NCI-H446 treated with DMSO at 0.1 percent for 48 hours (cell line): ENCODE data around the gene PTPRK.

Experiments used
- DNase-seq: peaks from one replicate; lab custom pipeline; 2025; lab: John Stamatoyannopoulos, UW

The PTPRK gene

DNA sequence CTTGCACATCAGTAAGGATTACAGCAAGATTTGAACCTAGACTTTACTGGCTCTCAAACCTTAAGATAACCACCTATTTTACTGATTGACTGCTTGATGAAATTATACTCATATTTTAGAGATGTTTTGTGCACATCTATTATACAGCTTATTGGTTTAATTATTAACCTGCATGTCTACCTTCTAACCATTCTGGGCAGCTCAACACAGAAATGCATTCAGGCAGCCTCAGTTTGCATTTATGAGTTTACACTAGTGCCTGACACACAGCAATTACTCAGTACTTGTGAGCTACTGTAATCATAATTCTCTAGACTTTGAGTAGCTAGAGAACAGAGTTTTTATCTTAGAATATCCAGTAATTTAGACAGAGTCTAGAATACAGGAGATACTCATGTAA, 345.7 kb downstream of the PTPRK start:
- DNase-seq = no peak

DNA sequence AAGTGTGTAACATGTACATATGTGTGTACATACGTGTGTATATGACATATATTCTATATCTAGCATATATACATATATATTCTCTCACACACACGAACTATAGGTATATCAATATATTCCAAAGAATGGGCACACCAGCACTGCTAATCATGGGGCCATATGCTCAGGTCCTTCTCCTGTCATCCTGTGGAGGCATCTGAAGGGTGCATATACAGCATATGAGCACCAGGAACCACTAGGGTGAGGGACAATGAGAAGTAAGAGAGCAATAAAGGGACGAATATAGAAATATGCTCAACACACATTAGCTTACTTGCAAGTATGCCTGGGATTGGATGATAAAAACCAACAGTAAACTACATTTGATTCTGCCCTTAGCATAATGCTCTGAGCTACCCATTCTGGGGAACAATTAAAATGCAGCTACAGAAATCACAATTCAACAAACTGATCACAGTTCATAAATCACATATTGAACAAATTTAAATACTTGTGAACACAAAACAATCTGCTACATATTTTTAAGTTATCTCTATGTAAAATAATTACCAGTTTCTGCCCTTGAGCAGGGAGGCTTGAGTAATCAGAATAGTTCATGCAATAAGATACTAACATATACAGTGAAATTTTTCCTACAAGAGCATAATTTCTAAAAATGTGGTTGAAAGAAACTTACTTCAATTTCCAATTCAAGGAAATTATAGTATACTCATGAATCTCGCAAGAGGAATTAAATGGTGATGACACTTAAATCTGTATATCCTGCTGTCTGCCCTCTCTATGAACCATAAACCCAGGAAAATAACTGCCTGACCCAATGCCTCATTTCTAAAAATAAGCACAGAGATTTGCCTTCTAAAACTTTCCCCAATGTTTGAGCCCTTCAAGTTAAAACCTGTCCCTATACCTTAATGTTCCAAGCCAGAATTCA, 347.4 kb downstream of the PTPRK start:
- DNase-seq = no peak

DNA sequence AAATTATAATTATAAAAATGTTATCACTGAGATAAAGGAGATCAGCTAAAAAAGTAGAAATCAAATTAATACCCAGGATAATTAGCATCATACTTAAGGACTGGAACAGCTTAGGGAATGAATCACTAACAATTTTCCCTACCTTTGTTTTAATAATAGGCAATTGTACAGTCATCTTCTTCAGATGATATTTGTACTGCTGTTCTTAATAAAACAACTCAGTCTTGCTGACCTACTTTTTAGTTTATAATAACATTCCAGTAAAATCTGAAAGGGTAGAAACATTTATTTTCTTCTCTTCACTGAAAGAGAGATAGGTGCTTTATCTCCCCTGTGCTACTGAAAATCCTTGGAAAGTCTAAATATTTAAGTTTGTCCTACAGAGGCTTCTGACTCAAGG, 348.3 kb downstream of the PTPRK start:
- DNase-seq = no peak

DNA sequence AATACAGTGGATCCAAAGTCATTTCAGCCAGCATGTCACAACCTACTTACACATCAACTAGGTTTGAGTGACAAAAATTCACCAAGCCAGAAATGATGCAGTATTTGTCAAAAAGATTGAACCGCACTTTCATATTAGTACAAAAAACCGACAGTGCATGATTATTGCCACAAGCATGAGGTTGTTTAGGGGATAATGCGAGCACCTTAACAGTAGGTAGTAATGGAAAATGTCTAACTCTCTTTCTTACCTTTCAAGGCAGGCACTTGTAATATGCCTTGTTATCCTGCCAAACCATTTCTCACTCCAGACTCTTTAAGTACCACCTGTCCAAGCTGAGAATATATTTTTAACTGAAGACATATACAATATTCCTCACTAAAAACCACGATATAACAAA, 349.2 kb downstream of the PTPRK start:
- no peak for DNase-seq

DNA sequence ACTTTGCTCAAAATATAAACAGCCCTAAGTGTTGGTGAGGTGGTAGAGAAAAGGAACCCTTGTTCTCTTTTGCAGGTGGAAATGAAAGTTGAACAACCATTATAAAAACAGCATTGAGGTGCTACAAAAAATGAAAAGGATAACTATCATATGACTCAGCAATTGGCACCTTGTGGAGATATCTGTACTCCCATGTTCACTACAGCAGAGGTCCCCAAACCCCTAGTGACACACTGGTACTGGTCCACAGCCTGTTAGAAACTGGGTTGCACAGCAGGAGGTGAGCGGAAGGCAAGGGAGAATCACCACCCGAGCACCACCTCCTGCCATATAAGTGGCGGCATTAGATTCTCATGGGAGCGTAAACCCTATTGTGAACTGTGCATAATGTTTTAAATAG, 352.2 kb downstream of the PTPRK start:
- no peak for DNase-seq

DNA sequence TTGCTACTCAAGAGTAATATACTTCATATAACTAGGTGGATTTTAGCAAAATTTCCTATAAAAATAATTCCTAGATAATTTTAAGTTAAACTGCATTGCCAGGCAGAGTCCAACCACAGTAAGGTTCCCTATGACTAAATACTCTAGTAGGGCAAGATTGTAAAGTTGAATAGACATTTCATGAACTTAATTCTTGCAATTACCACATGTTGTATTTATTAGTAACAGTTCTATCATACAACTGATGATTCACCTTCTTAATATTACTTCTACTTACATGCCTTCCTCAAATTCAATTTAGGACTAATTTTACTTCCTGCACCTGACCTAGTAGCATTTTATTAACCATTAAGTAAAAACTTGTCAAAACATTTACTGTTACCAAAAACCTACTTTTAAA, 352.8 kb downstream of the PTPRK start:
- DNase-seq = no peak

DNA sequence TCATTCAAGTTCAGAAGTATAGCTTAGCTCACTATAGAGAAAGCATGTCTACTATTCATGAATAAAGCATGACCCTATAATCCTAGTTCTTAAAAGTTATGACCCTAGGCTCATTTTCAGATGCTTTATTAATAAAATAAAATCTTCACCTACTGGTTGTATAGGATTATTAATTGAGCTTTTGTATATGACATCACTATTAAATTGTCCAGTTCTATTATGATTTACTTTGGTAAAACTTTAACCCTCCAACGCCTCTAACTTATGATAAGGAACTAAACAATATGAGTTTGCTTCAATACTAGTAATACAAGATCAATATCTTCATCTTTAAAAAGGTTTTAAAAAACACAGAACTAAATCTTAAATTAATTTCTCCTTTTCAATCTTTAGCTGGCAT, 356.1 kb downstream of the PTPRK start:
- no peak for DNase-seq

DNA sequence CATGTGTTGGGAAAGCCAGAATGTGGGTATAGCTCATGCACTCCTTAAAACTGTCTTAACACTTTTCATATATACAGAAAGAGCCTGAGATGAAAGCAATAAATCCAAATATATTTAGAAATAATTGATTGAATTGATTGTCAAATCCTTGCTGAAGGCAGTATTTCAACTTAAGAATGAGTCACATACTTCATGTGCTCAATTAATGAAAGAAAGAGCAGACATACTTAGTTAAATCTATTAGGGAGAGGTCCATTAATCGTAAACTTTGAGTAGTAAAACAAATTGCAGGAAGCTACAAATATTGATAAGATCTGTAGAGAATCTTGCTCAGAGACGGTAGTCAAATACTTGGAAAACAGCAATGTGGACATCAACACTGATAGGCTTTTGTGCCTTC, 358.0 kb downstream of the PTPRK start:
- no peak for DNase-seq

DNA sequence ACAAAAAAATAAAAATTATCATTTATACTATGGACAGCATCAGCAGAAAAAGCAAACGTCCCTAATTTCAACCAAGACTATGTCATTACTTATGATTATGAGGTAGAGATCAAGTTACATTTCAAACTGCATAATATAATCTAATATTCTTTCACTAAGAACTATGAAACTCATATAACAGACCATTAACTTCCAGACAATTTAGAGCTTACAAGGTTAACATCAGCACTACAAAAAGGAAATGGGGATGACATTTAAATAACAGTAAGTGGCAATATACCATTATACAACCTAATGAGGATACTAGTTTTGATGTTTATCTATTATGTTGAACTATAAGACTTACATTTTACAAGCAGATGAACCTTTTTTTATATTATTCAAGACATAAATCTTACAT, 358.6 kb downstream of the PTPRK start:
- DNase-seq = no peak

DNA sequence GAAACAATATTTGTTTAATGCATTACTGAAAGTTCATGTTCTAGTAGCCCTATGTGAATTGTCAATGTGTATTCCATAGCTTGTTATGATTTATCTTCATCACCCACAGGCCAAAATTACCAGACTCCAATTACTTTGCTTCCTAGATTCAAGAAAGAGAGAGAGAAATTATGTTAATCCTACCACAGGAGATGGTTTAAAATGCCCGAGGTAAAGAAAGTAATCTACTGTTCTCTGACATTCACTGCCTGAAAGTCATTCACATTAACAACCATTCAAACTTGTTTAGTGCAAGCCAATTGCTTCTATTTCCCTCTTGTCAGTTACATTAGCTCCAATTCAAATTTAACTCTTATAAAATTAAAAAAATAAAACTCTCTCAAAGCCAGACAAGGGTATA, 359.1 kb downstream of the PTPRK start:
- DNase-seq = no peak

DNA sequence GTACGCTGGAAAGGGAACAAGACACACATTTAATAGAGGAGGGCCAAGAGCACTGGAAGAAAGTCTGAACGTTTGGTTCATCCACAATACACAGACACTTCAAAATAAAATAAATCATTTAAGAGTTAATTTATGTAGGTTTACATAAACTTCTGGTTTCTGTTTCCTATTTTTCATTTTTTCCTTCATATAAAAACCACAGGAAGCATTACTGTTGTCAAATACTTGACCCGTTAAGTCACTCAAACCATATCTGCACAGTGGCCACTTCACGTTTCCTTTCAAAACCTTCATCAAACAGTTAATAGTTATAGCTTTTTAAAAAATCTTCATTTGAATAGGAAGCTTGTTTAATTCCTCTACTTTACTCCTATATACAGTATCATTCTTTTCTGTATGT, 361.9 kb downstream of the PTPRK start:
- DNase-seq = no peak

DNA sequence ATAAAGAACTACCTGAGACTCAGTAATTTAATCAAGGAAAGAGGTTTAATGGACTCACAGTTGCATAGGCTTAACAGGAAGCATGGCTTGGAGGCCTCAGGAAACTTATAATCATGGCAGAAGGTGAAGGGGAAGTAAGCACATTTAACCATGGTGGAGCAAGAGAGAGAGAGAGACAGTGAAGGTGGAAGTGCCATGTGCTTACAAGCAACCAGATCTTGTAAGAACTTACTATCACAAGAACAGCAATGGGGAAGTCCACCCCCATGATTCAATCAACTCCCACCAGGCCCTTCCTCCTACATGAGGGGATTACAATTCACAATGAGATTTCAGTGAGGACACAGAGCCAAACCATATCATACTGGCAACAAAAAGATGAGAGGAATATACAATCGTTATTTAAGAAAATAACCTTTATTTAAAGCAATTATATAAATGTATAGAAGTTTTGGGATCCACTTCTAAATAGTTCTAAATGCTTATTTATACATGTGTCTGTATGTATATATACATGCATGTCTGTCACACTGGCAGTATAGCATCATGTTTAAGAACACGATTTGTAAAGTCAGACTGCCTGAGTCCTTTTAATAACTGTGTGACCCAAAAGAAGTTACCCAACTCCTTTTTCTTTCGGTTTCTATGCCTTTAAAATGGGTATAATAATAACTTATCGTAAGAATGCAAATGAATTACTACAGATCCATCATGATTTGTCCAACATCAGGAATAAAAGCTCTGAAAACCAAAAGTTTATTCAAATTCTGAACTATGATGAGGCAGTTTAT, 363.9 kb downstream of the PTPRK start:
- DNase-seq = no peak

DNA sequence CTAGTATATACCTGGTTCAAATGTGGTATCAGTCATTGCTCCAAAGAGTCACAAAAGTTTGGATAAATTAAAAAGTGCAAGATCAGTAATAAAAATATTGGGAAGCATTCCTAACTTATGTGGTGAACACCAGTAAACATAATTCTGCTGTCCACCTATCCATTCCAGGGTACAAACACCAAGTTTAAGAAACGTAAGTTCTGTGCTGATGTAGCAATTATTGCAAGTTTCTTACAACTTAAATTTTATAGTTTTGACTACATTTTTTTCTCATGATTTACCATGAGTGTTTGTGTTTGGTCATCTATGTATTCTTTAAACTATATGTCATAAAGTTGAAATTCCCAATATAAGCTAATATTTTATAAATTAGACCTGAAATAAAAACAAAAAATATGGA, 364.6 kb downstream of the PTPRK start:
- DNase-seq = no peak

DNA sequence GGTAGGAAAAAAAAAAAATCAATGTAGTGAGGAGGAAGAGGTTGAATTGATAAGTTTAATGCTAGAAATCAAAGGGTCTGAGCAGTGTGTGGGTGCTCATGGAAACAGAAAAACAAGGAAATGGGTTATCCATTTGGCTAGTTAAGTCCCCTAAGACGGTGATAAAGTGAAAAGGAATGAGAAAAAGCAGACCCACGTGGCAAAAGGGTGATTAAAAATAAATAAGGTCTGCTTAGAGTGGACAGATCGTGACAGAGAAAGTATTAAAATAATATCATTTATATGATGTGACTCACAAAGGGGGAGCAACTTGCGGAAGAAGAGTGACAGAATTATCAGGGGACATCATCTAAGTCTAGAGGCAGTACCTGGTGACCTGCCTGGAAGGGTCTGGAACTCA, 367.8 kb downstream of the PTPRK start:
- no peak for DNase-seq

DNA sequence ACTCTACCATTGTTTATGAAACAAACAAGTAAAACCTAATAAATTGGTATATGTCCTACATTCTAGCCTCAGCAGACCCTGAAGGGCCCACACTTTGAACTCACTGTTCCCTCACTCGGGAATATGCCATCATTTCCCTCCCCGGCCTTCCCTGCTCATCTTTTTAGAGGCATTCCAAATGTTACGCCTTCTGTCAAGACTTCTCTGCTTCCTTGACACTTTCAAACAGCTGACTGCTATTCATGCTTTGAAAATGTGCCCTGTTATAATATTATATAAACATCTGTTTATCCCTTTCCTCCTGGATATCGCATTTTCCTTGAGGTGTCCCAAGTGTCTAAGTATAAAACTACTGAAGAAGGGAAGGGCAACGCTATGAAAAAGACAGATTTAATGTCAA, 370.0 kb downstream of the PTPRK start:
- no peak for DNase-seq

DNA sequence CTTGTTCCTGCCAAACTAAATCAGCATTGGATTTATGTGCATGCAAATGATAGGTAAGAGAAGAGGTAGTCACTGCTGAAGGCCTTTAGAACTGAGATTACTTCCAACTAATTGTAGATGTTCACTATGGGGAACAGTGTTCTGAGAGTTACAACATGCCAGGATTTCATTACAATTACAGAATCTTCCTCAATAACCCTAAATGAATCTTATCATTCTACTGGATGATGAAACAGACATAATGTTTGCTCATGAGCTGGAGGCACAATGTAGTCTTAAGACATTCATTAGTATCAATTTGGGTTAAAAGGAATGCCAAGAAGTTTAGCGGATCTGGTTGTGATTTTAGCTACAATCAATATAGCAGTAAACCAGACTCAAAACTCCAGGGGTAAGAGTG, 370.6 kb downstream of the PTPRK start:
- DNase-seq = no peak

DNA sequence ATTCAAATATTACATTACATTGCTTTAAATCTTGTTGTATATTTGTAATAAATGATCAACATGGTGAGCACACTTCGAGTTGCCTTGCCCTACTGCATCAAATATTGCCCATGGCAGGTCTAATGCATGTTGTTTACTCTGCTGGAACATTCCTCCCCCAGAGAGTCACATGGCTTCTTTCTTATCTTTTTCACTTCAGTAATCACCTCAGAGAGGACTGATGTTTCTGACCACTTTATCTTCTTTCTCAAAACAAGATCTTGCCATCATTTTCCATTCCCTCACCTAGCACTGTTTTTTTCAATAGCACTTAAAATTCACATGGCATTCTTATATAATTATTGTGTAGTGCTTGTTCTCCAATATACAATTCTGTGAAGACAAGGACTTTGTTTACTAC, 376.1 kb downstream of the PTPRK start:
- no peak for DNase-seq

DNA sequence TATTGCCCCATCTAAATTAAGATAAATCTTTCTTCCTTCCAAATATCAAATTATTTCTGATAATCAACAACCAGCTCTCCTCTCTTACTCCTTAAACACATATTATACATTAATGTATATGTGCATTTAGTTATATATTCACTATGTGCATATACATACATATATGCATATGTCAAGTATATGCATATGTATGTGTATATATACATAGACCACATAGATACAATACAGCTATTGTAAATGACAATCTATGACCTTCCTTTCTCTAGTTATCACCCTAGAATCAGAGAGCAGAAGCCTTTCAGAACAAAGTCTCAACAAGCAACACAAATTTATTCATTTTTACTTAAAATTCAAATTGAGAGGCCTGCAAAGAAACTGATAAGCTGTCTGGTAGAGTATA, 378.5 kb downstream of the PTPRK start:
- DNase-seq = no peak

DNA sequence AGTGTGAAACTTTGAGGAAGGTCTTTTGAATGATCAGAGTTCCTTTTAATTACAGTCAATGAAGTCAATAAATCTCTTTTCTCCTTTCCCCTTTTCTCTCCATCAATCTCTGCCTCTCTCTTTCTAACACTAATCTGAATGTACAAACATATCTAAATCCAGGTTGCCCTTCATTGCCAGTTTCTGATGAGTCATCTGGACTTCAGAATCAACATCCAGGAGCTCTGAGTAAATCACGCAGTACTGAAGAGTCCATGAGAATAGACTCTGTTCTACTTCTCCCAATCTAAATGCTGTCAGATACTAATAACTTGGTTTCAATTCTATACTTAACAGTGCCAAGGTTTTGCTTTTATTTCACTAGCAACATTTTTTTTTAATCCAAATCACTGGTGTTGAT, 380.9 kb downstream of the PTPRK start:
- DNase-seq = peak; percentile 16

DNA sequence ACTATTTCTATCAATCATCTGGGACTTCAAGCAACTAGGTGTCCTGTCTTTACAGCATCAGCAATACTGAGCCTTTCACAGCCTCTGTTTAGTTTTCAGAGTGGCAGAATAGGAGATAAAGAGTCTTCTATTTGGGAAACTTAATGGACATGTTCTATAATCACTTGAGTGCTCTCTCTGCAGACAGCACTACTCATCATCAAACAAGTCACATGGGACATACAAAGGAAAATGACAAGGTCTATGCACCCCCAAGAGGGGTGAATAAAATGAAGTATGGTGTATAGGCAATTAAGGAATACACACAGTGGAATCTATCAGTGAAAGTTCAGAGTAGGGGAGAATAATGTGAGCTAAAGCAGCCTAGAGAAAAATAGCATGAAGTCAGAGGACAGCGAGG, 381.7 kb downstream of the PTPRK start:
- DNase-seq = no peak

DNA sequence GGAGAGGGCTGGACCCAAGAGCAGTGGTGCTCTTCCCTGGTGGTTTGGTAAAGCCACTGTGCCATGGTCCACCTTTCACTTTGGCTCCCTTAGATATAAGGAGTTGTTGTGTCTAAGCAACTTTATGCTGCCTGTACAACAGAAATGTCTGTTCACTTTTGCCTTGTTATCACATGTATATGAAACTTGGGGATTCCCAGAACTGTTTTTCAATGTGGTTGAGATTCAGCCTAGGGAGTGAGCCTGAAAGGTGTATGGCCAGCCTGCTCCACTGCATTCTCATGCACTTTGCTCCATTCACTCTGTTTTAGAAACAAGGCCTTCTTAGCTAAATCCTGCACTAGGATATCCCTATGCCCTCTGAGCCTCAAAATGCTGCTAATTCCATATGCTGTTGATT, 385.1 kb downstream of the PTPRK start:
- no peak for DNase-seq

DNA sequence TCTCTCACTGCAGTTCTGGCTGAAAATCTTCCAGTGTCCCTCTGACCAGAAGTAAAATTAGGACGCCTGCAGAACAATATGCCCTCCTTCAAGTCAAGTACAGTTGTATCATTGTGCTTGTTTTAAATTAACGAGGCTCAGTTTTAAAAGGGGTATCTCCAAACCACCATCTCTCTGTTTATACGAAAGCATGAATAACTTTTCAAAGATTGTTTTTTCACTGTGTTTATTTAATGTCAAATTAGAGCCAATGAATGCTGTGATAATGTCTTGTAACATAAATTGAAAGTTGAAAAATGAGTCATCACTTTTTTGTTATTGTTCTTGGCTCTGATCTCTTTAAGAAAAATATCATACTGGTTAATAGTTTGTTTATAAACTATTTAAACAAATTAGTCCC, 388.8 kb downstream of the PTPRK start:
- DNase-seq = peak; percentile 18

DNA sequence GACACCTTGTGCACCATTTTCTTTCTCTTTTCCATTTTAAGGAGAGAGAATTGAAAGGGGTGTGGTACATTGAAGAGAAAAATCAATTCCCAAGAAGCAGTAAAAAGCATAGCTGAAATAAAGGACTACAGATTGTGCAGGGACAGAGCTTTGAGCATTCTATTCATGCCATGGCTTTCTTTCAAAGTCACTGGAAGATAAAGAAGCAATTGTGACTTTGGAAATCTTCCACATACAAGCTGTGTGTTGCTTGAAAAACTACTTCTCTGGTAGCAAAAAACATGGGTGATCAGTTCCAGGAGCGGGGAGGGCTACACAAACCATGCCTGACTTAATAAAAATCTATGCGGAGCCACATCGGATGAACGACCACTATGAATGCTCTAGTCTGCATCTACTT, 389.4 kb downstream of the PTPRK start:
- DNase-seq = no peak
